Measurements from ENCODE around the gene ADISSP.

- no peak for TF ChIP-seq CTCF (conservative IDR thresholded peaks at IDR 0.05 in 1 of 2, IDR thresholded peaks at IDR 0.05 in 1 of 2; ENCODE audit: low read depth in 1 of 2, low read length in 2 of 2)
- TF ChIP-seq EZH2 (IDR thresholded peaks at IDR 0.05; ENCODE audit: low read length, missing control alignments) = no peak
Observed at GRCh38 chr20:3734111-3734843, 33.3 kb downstream of the ADISSP start.
